ENCODE measurements around the gene PTPRM.

- TF ChIP-seq CTCF (IDR thresholded peaks at IDR 0.05; ENCODE audit: insufficient read depth, low read length, poor library complexity, severe bottlenecking) (no peak), EZH2phosphoT487 (conservative IDR thresholded peaks at IDR 0.05; ENCODE audit: low read length) (no peak)
Observed at GRCh38 chr18:8247700-8248099, 680.6 kb downstream of the PTPRM start.

All from SU-DHL-6 (cell line).